NCI-H345 treated with DMSO at 0.1 percent for 48 hours (cell line): ENCODE results near the gene SYPL1.

Experiments used
- DNase-seq: peaks from one replicate; lab custom pipeline; 2025; ENCODE audit not compliant: unreplicated experiment; lab: John Stamatoyannopoulos, UW

SYPL1 gene

DNA sequence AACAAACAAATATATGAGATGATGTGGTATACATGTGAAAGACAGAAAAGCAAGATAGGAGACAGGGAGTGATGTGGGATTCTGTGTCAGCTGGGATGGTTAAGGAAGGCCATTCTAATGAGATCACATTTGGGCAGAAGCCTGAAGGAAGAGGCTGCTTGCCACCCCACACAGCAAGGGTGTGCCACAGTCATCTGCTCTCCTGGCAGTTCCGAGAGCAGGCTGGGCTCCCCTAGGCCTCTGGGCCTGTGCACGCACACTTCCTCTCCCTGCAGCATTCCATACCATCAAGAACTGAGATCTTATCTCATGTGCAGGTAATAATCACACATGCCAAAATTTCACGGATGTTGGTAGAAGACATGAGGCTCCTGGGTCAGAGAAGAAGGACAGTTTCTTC is 43.1 kb downstream of the SYPL1 start:
- DNase-seq: no peak

DNA sequence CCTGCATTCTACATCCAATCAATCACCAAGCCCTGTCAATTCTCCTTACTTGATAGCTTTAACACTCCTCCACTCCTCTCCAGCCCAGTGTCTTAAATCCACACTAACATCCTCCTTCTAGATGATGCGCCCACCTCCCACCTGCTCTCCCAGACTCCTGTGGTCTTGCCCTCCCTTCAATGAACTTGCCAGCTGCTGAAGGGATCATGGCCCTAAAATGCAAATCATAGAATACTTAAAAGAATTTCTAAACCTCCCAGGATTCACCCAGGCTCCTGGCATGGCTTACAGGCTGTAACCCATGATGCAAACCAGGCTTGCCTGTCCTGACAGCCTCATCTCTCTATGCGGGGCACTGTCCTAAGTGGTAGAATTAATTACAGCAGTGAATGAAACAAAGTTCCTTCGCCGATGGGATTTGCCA is 43.6 kb downstream of the SYPL1 start:
- DNase-seq: no peak

- DNase-seq: no peak
These were observed 44.4 kb downstream of the SYPL1 start for GRCh38 chr7:106067678-106068077.

DNA sequence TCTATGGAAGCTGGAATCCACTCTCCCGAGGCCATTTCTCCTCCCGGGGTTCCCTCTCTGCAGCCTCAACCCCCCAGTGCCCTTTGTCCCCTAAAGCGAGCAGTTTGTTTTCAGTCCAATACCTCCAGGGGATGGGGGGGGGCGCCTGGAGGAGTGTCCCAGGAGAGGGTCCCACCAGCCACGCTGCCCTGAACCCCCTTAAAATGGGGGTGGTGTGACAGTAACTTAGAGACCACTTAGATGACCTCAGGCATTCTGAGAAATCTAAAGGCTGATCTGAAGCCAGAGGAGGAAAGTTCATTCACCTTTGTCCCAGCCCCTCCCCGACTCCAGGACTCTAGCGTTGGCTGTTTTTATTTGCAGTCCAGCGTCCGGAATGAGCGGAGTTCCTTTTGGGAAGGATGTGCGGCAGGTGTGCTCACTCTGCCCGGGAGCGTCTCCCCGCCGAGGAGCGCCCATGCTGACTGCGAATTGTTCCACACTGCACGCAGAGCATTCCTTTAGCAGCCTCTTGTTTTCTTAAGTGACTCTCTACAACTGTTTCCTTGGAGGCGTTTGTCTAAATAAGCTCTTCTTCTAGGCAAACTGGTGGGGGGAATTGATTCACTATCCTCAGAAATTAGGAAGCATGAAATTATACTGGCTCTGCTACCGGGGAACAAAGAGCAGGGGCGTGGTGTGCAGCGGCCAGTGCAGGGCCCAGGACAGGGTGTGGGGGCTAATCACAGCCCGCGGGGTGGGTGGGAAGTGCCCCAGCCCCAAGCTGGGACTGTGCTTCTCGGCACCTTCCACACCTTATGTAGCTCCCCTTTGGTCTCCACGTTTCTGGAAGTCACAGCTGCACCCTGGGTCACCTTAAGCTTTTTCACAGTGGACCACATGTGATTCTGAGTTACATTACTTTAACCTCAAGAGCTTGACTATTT is 46.3 kb downstream of the SYPL1 start:
- no peak for DNase-seq

DNA sequence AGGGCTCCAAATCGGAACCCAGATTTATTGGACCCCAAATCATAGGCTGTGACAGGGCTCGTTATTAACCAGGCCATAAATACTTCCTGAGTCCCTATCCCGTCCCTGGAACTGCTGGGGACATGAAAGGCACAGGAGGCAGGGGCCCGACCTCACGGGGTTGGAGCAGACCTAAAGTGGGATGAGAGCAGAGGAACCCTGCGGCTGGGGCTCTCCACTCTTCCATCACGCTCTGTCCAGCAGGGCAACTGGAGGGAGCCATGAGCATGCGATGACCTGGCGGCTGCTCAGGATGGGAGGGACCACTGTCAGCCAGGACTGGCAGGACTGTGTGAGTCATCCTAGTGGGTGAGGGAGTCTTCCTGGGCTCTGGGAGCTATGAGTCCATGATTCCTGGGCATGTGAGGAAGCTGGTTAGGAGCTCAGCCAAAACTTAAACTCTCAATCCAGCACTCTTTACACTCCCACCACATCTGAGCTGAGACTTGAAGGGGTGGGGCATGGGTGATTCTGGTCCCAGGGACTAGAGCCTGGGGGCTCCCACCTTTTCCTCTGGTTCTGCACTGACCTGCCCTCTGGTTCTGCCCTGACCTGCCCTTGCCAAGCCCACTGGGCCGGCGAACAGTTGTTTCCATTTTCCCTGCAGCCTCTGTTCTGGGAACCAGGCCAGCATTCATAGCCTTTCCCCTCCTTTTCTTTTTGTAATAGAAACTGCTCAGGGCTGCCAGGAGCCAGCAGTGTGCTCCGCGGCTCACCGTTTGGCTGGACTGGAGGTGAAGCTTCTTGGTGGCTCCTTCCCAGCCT is 47.1 kb downstream of the SYPL1 start:
- DNase-seq: peak; percentile 41

DNA sequence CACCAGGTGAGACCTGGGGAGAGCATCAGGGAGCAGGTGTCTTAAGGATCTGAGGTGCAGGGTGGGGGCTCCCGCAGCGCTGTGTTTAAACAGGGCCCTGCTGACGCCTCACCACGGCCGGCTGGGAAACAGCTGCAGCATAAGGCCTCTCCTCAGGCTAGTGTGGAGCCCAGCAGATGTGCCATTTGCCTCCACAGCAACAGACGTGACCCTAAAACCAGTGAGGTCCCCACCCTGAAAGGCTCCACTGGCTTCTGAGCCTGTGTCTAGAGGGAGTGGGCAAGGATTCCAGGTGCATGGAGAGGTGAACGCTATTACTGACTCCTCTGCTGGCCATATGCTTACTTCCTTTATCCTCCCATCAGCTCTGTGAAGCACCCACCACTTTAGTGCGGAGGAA is 47.8 kb downstream of the SYPL1 start:
- peak; percentile 60 for DNase-seq

- DNase-seq: no peak
These were observed 48.4 kb downstream of the SYPL1 start for GRCh38 chr7:106063692-106064091.

- peak; percentile 9 for DNase-seq
These were observed 49.1 kb downstream of the SYPL1 start for GRCh38 chr7:106063024-106063423.

- DNase-seq: no peak
These were observed 49.6 kb downstream of the SYPL1 start for GRCh38 chr7:106062521-106062931.

DNA sequence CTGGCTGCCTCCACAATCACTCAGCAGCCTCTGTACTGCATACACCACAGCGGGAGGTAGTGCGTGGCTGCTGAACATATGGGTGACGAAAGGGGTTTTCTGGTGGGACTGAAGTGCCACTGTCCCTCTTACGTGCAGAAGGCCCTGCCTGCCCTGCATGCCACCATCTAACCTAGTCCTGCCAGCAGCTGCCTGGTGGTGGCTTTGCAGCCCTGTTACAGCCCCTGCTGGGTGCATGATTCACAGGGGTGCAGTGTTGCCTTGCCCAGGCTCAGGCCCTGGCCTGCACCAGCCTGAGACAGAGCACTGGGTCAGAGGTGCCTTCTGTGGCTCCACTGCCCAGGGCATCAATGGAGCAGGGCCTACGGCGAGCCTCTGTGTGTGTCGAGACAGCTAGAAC is 50.1 kb downstream of the SYPL1 start:
- no peak for DNase-seq

DNA sequence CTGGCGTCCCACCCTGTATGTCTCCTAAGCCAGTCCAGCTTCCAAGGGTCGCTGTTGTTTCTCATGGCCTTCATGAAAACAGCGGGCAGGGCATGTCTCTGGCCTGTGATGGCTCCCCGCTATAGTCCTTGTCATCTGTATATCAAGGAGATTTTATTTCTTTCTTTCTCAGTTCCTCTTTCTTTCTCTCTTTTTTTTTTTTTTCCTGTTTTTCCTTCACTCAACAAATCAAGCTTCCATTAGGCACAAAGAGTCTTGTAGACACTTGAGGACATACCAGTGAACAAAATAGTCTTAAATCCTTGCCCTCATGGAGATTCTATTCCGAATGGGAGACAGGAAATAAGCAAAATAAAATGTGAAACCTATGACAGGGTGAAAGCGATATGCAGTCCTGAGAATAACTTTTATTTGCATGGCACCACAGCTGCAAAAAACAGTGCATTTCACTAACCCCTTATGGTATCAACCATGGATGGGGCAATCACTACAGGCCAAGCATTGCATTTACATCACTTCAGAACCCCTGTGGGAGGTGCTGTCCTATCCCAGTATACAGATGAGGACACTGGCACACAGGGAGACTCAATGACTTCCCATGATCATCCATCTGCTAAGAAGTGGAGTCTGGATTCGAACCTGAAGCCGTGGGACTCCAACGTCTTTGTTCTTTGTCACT is 50.7 kb downstream of the SYPL1 start:
- no peak for DNase-seq

DNA sequence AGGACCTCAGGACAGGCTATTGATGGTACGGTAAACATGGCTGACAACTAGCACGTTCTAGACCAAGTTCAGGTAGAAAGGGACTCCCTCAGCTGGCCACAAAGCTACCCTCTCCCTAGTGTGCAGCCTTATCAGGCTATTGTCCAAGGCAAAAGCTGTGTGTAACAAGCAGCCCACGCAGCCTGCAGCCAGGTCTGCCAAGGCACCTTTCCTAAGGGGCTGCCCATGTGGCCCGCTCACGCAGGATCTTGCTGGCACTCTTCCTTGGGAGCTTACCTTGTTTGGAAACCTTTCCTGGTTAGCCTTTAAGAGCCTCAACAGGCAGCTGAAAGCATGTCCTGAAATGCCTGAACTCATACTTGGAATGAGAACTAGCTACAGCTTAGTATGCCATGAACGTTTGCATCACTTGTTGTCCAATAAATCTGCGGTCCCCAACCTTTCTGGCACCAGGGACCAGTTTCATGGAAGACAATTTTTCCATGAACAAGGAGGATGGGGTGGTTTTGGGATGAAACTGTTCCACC is 51.7 kb downstream of the SYPL1 start:
- DNase-seq: no peak

GRCh38 chr7:106059556-106059955 is 52.6 kb downstream of the SYPL1 start:
- no peak for DNase-seq

- DNase-seq: no peak
These were observed 53.2 kb downstream of the SYPL1 start for GRCh38 chr7:106058928-106059324.

DNA sequence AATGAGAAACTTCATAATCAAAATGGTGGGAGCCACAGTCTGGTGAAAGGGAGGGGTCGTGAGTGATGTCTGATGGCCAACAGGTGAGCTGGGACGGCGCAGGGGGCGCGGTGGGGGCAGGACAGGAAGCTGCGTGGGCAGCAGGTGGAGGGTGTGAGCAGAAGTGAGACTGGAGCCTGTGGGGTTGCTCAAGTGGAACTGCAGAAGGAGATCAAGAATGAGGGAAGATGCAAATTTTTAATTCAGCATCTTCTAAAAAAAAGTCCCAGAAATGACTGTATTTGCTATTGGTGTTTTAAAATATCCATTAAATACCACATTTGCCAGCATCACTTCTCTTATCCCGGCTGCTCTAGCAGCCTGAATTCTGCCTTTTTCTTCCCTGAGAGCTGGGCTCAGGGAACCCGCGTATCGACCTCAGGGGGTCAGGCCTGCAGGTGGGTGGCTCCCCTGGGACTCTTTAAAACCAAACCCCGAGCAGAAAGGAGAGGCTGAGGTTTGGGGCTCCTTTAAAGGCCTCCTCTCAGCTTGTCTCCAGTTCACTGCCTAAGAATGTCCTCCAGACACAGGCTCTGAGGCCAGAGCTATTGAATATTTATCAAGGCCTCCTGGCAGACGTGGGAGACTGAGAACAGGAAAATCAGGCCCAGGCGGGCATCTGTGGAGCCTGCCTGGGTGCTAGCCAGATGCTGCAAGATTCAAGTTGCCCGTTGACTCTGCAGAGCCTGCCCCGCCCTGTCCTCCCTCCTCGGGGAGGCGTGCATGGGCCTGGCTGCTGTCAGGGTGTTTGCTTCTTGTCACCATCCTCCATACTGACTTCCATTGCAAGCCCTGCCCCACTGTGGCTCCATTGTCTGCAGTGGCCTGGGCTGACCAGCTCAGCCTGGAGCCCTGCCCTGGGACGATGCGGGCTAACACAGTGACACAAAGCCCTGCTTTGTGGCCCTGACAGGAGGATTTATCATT is 53.9 kb downstream of the SYPL1 start:
- DNase-seq: peak; percentile 40

- DNase-seq: no peak
These were observed 54.7 kb downstream of the SYPL1 start for GRCh38 chr7:106057204-106057961.

DNA sequence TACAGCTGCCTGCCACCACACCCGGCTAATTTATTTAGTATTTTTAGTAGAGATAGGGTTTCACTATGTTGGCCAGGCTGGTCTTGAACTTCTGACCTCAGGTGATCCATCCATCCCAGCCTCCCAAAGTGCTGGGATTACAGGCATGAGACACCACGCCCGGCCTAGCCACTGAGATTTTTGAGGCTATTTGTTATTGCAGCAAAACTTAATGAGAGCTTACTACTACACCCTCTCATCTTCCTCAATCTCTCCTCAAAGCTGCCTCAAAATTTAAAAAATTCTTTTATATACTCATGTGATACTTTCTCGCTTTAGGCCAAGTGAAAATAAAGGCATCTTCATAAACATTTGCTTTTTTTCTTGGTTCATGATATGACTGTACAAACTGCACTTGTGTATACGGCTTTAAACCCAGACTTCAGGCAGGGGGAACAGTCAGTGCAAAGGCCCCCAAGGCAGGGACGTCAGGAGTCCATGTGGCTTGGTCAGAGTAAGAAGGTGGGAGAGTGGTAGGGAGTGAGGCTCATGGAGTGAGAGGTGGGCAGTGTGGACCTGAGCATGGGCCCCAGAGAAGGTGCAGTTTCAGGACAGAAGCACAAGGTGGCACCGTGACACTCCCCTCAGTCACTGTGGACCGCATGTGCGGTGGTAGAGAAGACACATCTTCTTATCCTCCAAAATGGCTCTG is 55.5 kb downstream of the SYPL1 start:
- DNase-seq: peak; percentile 73

- DNase-seq: no peak
These were observed 57.1 kb downstream of the SYPL1 start for GRCh38 chr7:106054971-106055532.
